Measurements from ENCODE around the gene POU5F1.

Gene POU5F1

GRCh38 chr6:31138982-31139381, 31.5 kb downstream of the POU5F1 start, which contains the start of gene PSORS1C2:
Gene PSORS1C2, minus strand, starts transcription at chr6:31139066. Its CDS starts 40 bp downstream, at chr6:31139026.
- no peak within 1 kb of the TSS for H2AFZ ChIP-seq (ENCODE audit: low read length, unreplicated experiment)
- no peaks in the 10 kb centered on the region for H3K79me2 ChIP-seq (ENCODE audit: control insufficient read depth, insufficient read depth, low read length, unreplicated experiment)
- peak within 1 kb of the TSS; percentile 49 for H3K4me3 ChIP-seq (ENCODE audit: low read depth, low read length)
- no peaks in the 10 kb centered on the region for H3K27me3 ChIP-seq (ENCODE audit: insufficient read depth, low read length)
- no peaks in the 10 kb centered on the region for H3K36me3 ChIP-seq (ENCODE audit: insufficient read depth, low read length)
- no peak within 1 kb of the TSS for H3K27ac ChIP-seq (ENCODE audit: low read depth, low read length)
- peaks cover 12% of the 10 kb centered on the region for H3K4me1 ChIP-seq (ENCODE audit: control insufficient read depth, insufficient read depth, low read length, unreplicated experiment)

DNA sequence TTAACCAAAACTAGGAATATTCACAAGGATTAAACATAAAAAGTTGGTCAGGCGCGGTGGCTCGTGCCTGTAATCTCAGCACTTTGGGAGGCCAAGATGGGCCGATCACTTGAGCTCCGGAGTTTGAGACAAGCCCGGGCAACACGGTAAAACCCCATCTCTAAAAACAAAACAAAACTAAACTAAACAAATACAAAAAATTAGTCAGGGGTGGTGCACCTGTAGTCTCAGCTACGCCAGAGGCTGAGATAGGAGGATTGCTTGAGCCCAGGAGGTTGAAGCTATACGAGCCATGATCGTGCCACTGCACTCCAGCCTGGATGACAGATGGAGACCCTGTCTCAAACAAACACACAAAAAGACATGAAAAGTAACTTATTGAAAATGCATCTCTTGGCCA, 34.8 kb downstream of the POU5F1 start:
- Histone ChIP-seq H3K36me3 (ENCODE audit: insufficient read depth, low read length) (no peaks in the 10 kb centered on the region), H3K79me2 (ENCODE audit: control insufficient read depth, insufficient read depth, low read length, unreplicated experiment) (no peaks in the 10 kb centered on the region), H3K4me3 (ENCODE audit: low read depth, low read length) (no peak overlapping the region), H2AFZ (ENCODE audit: low read length, unreplicated experiment) (no peak overlapping the region), H3K4me1 (ENCODE audit: control insufficient read depth, insufficient read depth, low read length, unreplicated experiment) (peaks cover 4% of the 10 kb centered on the region), H3K27ac (ENCODE audit: low read depth, low read length) (no peak overlapping the region), H3K27me3 (ENCODE audit: insufficient read depth, low read length) (no peaks in the 10 kb centered on the region)

DNA sequence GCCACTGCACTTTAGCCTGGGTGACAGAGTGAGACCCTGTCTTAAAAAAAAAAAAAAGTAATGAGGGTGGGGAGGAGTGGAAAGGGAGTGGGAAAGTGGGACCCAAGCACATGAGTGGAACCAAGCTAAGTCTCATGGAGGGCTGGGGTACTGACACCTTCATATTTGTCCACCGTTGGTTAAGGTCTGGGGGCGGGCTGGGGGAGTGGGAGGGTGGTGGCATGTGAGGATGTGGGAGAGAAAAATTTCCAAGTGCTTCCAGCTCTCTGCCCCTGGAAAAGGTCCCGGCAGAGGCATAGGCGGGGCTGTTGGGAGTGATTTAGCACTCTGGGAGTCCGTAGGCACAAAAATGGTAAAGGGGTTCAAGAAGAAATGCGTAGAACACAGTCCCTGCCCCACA, 37.7 kb downstream of the POU5F1 start:
- no peaks in the 10 kb centered on the region for H3K4me1 ChIP-seq (ENCODE audit: control insufficient read depth, insufficient read depth, low read length, unreplicated experiment)
- H3K27me3 ChIP-seq (ENCODE audit: insufficient read depth, low read length): 0 out of 2 replicates have a peak, but pooled peaks cover 7% of the 10 kb centered on the region
- no peaks in the 10 kb centered on the region for H3K36me3 ChIP-seq (ENCODE audit: insufficient read depth, low read length)
- H3K4me3 ChIP-seq (ENCODE audit: low read depth, low read length): no peak overlapping the region
- no peaks in the 10 kb centered on the region for H3K79me2 ChIP-seq (ENCODE audit: control insufficient read depth, insufficient read depth, low read length, unreplicated experiment)
- H3K27ac ChIP-seq (ENCODE audit: low read depth, low read length): no peak overlapping the region
- no peak overlapping the region for H2AFZ ChIP-seq (ENCODE audit: low read length, unreplicated experiment)

DNA sequence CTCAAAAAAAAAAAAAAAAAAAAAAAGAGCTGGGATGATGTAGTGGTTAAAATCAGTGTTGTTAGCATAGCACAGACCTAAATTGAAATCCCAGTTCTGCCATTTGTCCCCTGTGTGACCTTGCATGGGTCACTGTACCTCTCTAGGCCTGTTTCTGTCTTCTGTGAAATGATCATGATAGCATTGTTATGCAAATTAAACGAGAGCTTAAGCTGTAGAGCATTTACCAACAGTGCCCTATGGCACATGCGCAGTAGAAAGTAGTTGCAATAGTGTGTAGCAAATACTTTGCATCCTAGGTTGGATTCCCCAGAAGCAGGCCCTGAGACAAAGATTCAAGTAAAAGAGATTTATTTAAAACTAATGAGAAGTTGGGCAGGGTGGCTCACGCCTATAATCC, 38.9 kb downstream of the POU5F1 start:
- Histone ChIP-seq H3K79me2 (ENCODE audit: control insufficient read depth, insufficient read depth, low read length, unreplicated experiment) (no peaks in the 10 kb centered on the region), H3K36me3 (ENCODE audit: insufficient read depth, low read length) (no peaks in the 10 kb centered on the region), H3K27ac (ENCODE audit: low read depth, low read length) (no peak overlapping the region), H2AFZ (ENCODE audit: low read length, unreplicated experiment) (no peak overlapping the region), H3K4me3 (ENCODE audit: low read depth, low read length) (no peak overlapping the region), H3K4me1 (ENCODE audit: control insufficient read depth, insufficient read depth, low read length, unreplicated experiment) (peaks cover 1% of the 10 kb centered on the region), H3K27me3 (ENCODE audit: insufficient read depth, low read length) (0 out of 2 replicates have a peak, but pooled peaks cover 7% of the 10 kb centered on the region)

- H3K79me2 ChIP-seq (ENCODE audit: control insufficient read depth, insufficient read depth, low read length, unreplicated experiment): no peaks in the 10 kb centered on the region
- H3K27me3 ChIP-seq (ENCODE audit: insufficient read depth, low read length): 0 out of 2 replicates have a peak, but pooled peaks cover 7% of the 10 kb centered on the region
- peaks cover 8% of the 10 kb centered on the region for H3K4me1 ChIP-seq (ENCODE audit: control insufficient read depth, insufficient read depth, low read length, unreplicated experiment)
- no peak overlapping the region for H3K27ac ChIP-seq (ENCODE audit: low read depth, low read length)
- H3K36me3 ChIP-seq (ENCODE audit: insufficient read depth, low read length): no peaks in the 10 kb centered on the region
- no peak overlapping the region for H3K4me3 ChIP-seq (ENCODE audit: low read depth, low read length)
- no peak overlapping the region for H2AFZ ChIP-seq (ENCODE audit: low read length, unreplicated experiment)
Observed at GRCh38 chr6:31130751-31131150, 39.7 kb downstream of the POU5F1 start.

GRCh38 chr6:31129130-31129529, 41.4 kb downstream of the POU5F1 start:
- Histone ChIP-seq H3K4me3 (ENCODE audit: low read depth, low read length) (no peak overlapping the region), H2AFZ (ENCODE audit: low read length, unreplicated experiment) (no peak overlapping the region), H3K36me3 (ENCODE audit: insufficient read depth, low read length) (no peaks in the 10 kb centered on the region), H3K4me1 (ENCODE audit: control insufficient read depth, insufficient read depth, low read length, unreplicated experiment) (peaks cover 24% of the 10 kb centered on the region), H3K27me3 (ENCODE audit: insufficient read depth, low read length) (0 out of 2 replicates have a peak, but pooled peaks cover 7% of the 10 kb centered on the region), H3K79me2 (ENCODE audit: control insufficient read depth, insufficient read depth, low read length, unreplicated experiment) (no peaks in the 10 kb centered on the region), H3K27ac (ENCODE audit: low read depth, low read length) (no peak overlapping the region)

- Histone ChIP-seq H3K36me3 (ENCODE audit: insufficient read depth, low read length) (no peaks in the 10 kb centered on the region), H3K4me1 (ENCODE audit: control insufficient read depth, insufficient read depth, low read length, unreplicated experiment) (peaks cover 33% of the 10 kb centered on the region), H2AFZ (ENCODE audit: low read length, unreplicated experiment) (no peak overlapping the region), H3K4me3 (ENCODE audit: low read depth, low read length) (no peak overlapping the region), H3K27me3 (ENCODE audit: insufficient read depth, low read length) (0 out of 2 replicates have a peak, but pooled peaks cover 7% of the 10 kb centered on the region), H3K79me2 (ENCODE audit: control insufficient read depth, insufficient read depth, low read length, unreplicated experiment) (no peaks in the 10 kb centered on the region), H3K27ac (ENCODE audit: low read depth, low read length) (no peak overlapping the region)
Observed at GRCh38 chr6:31128093-31128676, 42.3 kb downstream of the POU5F1 start.

- peak overlapping the region; percentile 47; the same call in 1 of the 2 replicates for H3K27ac ChIP-seq (ENCODE audit: low read depth, low read length)
- no peaks in the 10 kb centered on the region for H3K36me3 ChIP-seq (ENCODE audit: insufficient read depth, low read length)
- H3K27me3 ChIP-seq (ENCODE audit: insufficient read depth, low read length): 0 out of 2 replicates have a peak, but pooled peaks cover 7% of the 10 kb centered on the region
- H3K4me3 ChIP-seq (ENCODE audit: low read depth, low read length): no peak overlapping the region
- H2AFZ ChIP-seq (ENCODE audit: low read length, unreplicated experiment): no peak overlapping the region
- peaks cover 45% of the 10 kb centered on the region for H3K4me1 ChIP-seq (ENCODE audit: control insufficient read depth, insufficient read depth, low read length, unreplicated experiment)
- H3K79me2 ChIP-seq (ENCODE audit: control insufficient read depth, insufficient read depth, low read length, unreplicated experiment): no peaks in the 10 kb centered on the region
Observed at GRCh38 chr6:31126396-31127175, 43.9 kb downstream of the POU5F1 start.

DNA sequence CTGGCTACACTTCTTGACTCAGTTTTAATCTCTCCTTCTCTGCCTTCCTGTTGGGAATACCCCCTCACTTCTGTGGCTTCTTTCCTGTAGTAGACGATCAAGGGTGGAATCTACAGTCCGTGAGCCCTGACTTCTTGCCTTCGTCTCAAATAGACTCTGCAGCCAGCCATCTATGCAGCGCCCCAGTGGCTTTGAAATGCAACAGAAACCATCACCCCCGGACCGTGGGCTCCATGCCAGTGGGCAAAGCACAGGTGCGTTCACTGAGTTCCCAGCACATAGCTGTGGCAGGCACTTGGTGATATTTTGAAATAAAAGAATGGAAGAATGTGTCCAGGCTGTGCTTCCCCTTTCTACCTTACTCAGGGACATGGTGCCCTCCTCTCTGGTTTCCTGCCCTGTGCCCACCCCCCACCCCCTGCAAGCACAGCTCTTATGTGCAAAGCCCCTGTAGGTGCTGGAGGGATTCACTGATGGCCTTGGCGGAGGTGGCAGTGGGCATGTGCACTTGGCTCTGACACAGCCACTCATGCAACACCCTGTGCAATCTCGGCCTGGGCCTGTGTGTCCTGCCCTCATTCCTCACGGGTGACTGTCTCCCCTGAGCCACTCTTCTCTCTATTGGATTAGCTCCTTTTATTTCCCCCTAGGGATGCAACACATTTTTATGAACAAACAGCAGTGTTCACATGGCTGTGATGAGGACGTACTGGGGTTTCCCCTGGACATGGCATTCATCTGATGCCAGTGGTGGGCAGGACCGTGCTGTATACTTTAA, 44.7 kb downstream of the POU5F1 start:
- Histone ChIP-seq H3K27me3 (ENCODE audit: insufficient read depth, low read length) (0 out of 2 replicates have a peak, but pooled peaks cover 7% of the 10 kb centered on the region), H3K4me1 (ENCODE audit: control insufficient read depth, insufficient read depth, low read length, unreplicated experiment) (peaks cover 45% of the 10 kb centered on the region), H3K36me3 (ENCODE audit: insufficient read depth, low read length) (no peaks in the 10 kb centered on the region), H3K4me3 (ENCODE audit: low read depth, low read length) (no peak overlapping the region), H2AFZ (ENCODE audit: low read length, unreplicated experiment) (no peak overlapping the region), H3K27ac (ENCODE audit: low read depth, low read length) (peak overlapping the region; percentile 47; the same call in 1 of the 2 replicates), H3K79me2 (ENCODE audit: control insufficient read depth, insufficient read depth, low read length, unreplicated experiment) (no peaks in the 10 kb centered on the region)

GRCh38 chr6:31125162-31125561, 45.3 kb downstream of the POU5F1 start:
- Histone ChIP-seq H3K36me3 (ENCODE audit: insufficient read depth, low read length) (no peaks in the 10 kb centered on the region), H3K27ac (ENCODE audit: low read depth, low read length) (peak overlapping the region; percentile 35; the same call in 1 of the 2 replicates), H3K27me3 (ENCODE audit: insufficient read depth, low read length) (0 out of 2 replicates have a peak, but pooled peaks cover 7% of the 10 kb centered on the region), H2AFZ (ENCODE audit: low read length, unreplicated experiment) (no peak overlapping the region), H3K79me2 (ENCODE audit: control insufficient read depth, insufficient read depth, low read length, unreplicated experiment) (no peaks in the 10 kb centered on the region), H3K4me1 (ENCODE audit: control insufficient read depth, insufficient read depth, low read length, unreplicated experiment) (peaks cover 45% of the 10 kb centered on the region), H3K4me3 (ENCODE audit: low read depth, low read length) (0 out of 2 replicates have a peak overlapping the region, but pooled peaks have one; percentile 7)

All from ACC112 (cell line).